K562 (cell line): ENCODE results near the gene PRDM15. TPM values are rescaled to one million over a fixed set of nuclear protein-coding genes. Genes with fewer than 3 reads are reported as not detected.

ENCODE experiments used
- ATAC-seq: fragments of 200-7000 bp; cut with Tn5 transposase; 3 replicates; pipeline ENCODE4 v1.9.1; 2020; ENCODE audit warnings: moderate library complexity
- BruUV-seq: library from RNA; stranded (reverse); fragments of 400-500 nt; replicated peaks from 2 replicates; lab custom pipeline; 2021; lab: Mats Ljungman, UMichigan
- CTCF ChIA-PET: fragments of 300-600 bp; formaldehyde crosslinking; extraction: SDS; loops from one replicate; lab custom pipeline; 2021; ENCODE audit warnings: low intra/inter-chr PET ratio; lab: Yijun Ruan, JAX
- POLR2A ChIA-PET: fragments of 300-600, 350-650 bp; sonication (Branson Sonifier 250); formaldehyde crosslinking; extraction: SDS; loops from one replicate; lab custom pipeline; 2021; ENCODE audit warnings: antibody characterized with exemption, inconsistent platforms; lab: Yijun Ruan, JAX
- DNase-seq, 4 experiments: peaks; one replicate each; pipeline versions ENCODE4 v3.0.0 to v3.0.0-alpha.2; 2011 to 2018; ENCODE audit warnings: low spot score in 3 of 4, mixed read lengths in 3 of 4; ENCODE audit errors: extremely low read depth in 1 of 4
- FAIRE-seq: peaks from 2 replicates; lab custom pipeline; 2011; peaks lifted over from hg19 to GRCh38; lab: Jason Lieb, UNC
- H2AFZ ChIP-seq: 2 replicates; pipeline ENCODE4 v1.6.0; 2011; ENCODE audit warnings: low read depth, low read length, control low read depth, inconsistent platforms
- H3K27ac ChIP-seq: fragments of 200-600 bp; 3 replicates; pipeline ENCODE4 v1.8.0; 2011; ENCODE audit warnings: low read depth, mild to moderate bottlenecking, control low read depth, inconsistent platforms, low read length, moderate library complexity, mixed read lengths; ENCODE audit errors: extremely low read depth
- H3K27me3 ChIP-seq, 2 experiments: fragments of 300-600 bp in 1 of 2; 2 replicates in 1 of 2; 3 replicates in 1 of 2; pipeline versions ENCODE4 v1.6.0 to v1.8.0; 2011; ENCODE audit warnings: inconsistent platforms in 2 of 2, low read length in 2 of 2, mild to moderate bottlenecking in 1 of 2, mixed read lengths in 1 of 2, moderate library complexity in 1 of 2; ENCODE audit not compliant: control insufficient read depth in 2 of 2, insufficient read depth in 2 of 2
- H3K36me3 ChIP-seq: fragments of 300-600 bp; 3 replicates; pipeline ENCODE4 v1.8.0; 2011; ENCODE audit warnings: mild to moderate bottlenecking, low read length, inconsistent platforms; ENCODE audit not compliant: control insufficient read depth, insufficient read depth
- H3K4me1 ChIP-seq, 2 experiments: fragments of 200-600 bp in 1 of 2; replicated peaks in 1 of 2; 2 replicates in 1 of 2; 3 replicates in 1 of 2; pipeline versions ENCODE4 v1.5.1 to v1.8.0; 2011; ENCODE audit warnings: inconsistent platforms in 2 of 2, low read length in 2 of 2, mild to moderate bottlenecking in 1 of 2, mixed read lengths in 1 of 2, moderate library complexity in 1 of 2; ENCODE audit not compliant: control insufficient read depth in 2 of 2, insufficient read depth in 2 of 2
- H3K4me2 ChIP-seq: 2 replicates; pipeline ENCODE4 v1.6.1; 2011; ENCODE audit warnings: low read length, control low read depth, inconsistent platforms, mixed read lengths; ENCODE audit not compliant: insufficient read depth
- H3K4me3 ChIP-seq: fragments of 200-600 bp; sonication (generic), shearing (Covaris generic); 2 replicates; pipeline ENCODE4 v1.5.1; 2016; ENCODE audit warnings: control low read depth, inconsistent platforms
- H3K79me2 ChIP-seq: fragments of 200-600 bp; 3 replicates; pipeline ENCODE4 v1.8.0; 2011; ENCODE audit warnings: low read length, inconsistent platforms; ENCODE audit not compliant: control insufficient read depth, insufficient read depth
- H3K9ac ChIP-seq, 2 experiments: 2 replicates each; pipeline versions ENCODE4 v1.6.0 to v1.6.1; 2011; ENCODE audit warnings: low read depth in 2 of 2, low read length in 2 of 2, control low read depth in 1 of 2, inconsistent platforms in 1 of 2, mild to moderate bottlenecking in 1 of 2, mixed read lengths in 1 of 2; ENCODE audit not compliant: insufficient read depth in 1 of 2
- H3K9me1 ChIP-seq: one replicate; pipeline ENCODE4 v1.6.0; 2011; ENCODE audit warnings: inconsistent platforms, mild to moderate bottlenecking, low read length, moderate library complexity; ENCODE audit not compliant: control insufficient read depth, insufficient read depth
- H3K9me3 ChIP-seq: replicated peaks from 2 replicates; pipeline ENCODE4 v1.5.1; 2011; ENCODE audit warnings: low read depth, low read length, inconsistent platforms; ENCODE audit not compliant: control insufficient read depth, insufficient read depth
- H4K20me1 ChIP-seq: replicated peaks from 2 replicates; pipeline ENCODE4 v1.6.1; 2011; ENCODE audit warnings: low read length, inconsistent platforms, mixed read lengths; ENCODE audit not compliant: control insufficient read depth, insufficient read depth
- ARID2 ChIP-seq: fragments of 450-650 bp; IDR thresholded peaks from 2 replicates; pipeline ENCODE4 v1.6.1; 2017; ENCODE audit warnings: antibody characterized with exemption, mild to moderate bottlenecking
- BCL6 ChIP-seq: fragments of 250-450 bp; sonication (Bioruptor Pico); IDR thresholded peaks from 2 replicates; pipeline ENCODE4 v1.4.0; 2020
- C11orf30 ChIP-seq: fragments of 450-650 bp; IDR thresholded peaks from 2 replicates; pipeline ENCODE4 v1.6.1; 2016; ENCODE audit warnings: low read depth, mild to moderate bottlenecking
- CTBP1 ChIP-seq: fragments of 450-650 bp; IDR thresholded peaks from 2 replicates; pipeline ENCODE4 v1.6.1; 2016; ENCODE audit warnings: borderline replicate concordance
- IRF1 ChIP-seq: sonication (generic); formaldehyde crosslinking; IDR thresholded peaks from 2 replicates; pipeline ENCODE4 v1.8.0; 2022; ENCODE audit warnings: missing genetic modification reagents, mild to moderate bottlenecking, borderline replicate concordance
- TCFL5 ChIP-seq: fragments of 250-450 bp; sonication (Bioruptor Pico); conservative IDR thresholded peaks from 2 replicates; pipeline ENCODE4 v1.6.1; 2021; ENCODE audit warnings: mild to moderate bottlenecking, moderate library complexity, matching md5 sums
- ZBTB49 ChIP-seq: sonication (generic); formaldehyde crosslinking; IDR thresholded peaks from 2 replicates; pipeline ENCODE4 v1.8.0; 2022; ENCODE audit warnings: missing genetic modification reagents, mild to moderate bottlenecking, borderline replicate concordance
- ZFX ChIP-seq: sonication (generic); formaldehyde crosslinking; IDR thresholded peaks from 2 replicates; pipeline ENCODE4 v1.8.0; 2022; ENCODE audit warnings: mild to moderate bottlenecking, missing genetic modification reagents, moderate library complexity
- ZNF232 ChIP-seq: sonication (generic); formaldehyde crosslinking; IDR thresholded peaks from 2 replicates; pipeline ENCODE4 v1.8.0; 2022; ENCODE audit warnings: mild to moderate bottlenecking, missing genetic modification reagents
- ZNF780A ChIP-seq: fragments of 250-450 bp; sonication (Bioruptor Pico); IDR thresholded peaks from 2 replicates; pipeline ENCODE4 v1.5.0; 2021; ENCODE audit warnings: mild to moderate bottlenecking
- WGBS: fragments of 100-300 bp; shearing (Covaris generic); methylation state at CpG from one replicate; pipeline ENCODE4 v1.1.6; 2016; ENCODE audit warnings: low coverage, mixed read lengths; ENCODE audit not compliant: insufficient coverage; ENCODE audit errors: missing lambda C conversion rate; 5-methylcytosine and 5-hydroxymethylcytosine counted together
- in situ Hi-C: fragments of 300-500 bp; cut with MboI; formaldehyde crosslinking; loops from 4 replicates; pipeline ENCODE4 v1.15.0; 2018; ENCODE audit warnings: inconsistent platforms, mixed read lengths
- intact Hi-C: fragments of 100-400 bp; cut with micrococcal nuclease; formaldehyde crosslinking; loops from 2 replicates; pipeline ENCODE4 v1.14.2; 2022
- polyA plus RNA-seq, 8 experiments: library from polyadenylated mRNA; depleted of rRNA in 4 of 8; stranded (reverse) in 5 of 8; unstranded in 3 of 8; fragments of >200 nt; fragmentation: Nextera tagmentation in 2 of 8; fragmentation: Illumina TruSeq in 1 of 8; extraction: Ambion mirVana in 2 of 8; extraction: Trizol in 1 of 8; gene quantifications; 2 replicates each; pipeline versions ENCODE4 v1.2.1 to v1.2.3, GENCODE V29; 2011 to 2014; ENCODE audit warnings: inconsistent platforms in 1 of 8, missing spikeins in 1 of 8
- total RNA-seq, 7 experiments: library from RNA; depleted of rRNA in 6 of 7; stranded (reverse); fragments of >200 nt in 6 of 7; fragmentation: Illumina TruSeq in 2 of 7; extraction: Trizol in 2 of 7; gene quantifications; 2 replicates each; pipeline versions ENCODE4 v1.2.1 to v1.2.3, GENCODE V29; 2011 to 2021; ENCODE audit warnings: low replicate concordance in 1 of 7

Gene PRDM15
- total and polyA plus RNA-seq, 9 of the 15 experiments (the other 6 are each of a cell fraction or from before 2014, with no cell fraction given), result 0.93 to 9.2 (median 6.2) TPM

GRCh38 chr21:41753006-41753898 is 125.9 kb downstream of the PRDM15 start:
- Histone ChIP-seq H3K9me1 (peaks cover 3% of the 10 kb centered on the region), H3K9ac (no peak overlapping the region), H3K79me2 (no peaks in the 10 kb centered on the region), H3K27ac (no peak overlapping the region), H2AFZ (no peak overlapping the region), H3K9me3 (no peaks in the 10 kb centered on the region), H3K4me1 (no peaks in the 10 kb centered on the region; a peak in 1 of 5 replicates), H3K27me3 (peaks cover 75 to 82% of the 10 kb centered on the region in 2 experiments), H3K36me3 (no peaks in the 10 kb centered on the region), H4K20me1 (peaks cover 14% of the 10 kb centered on the region; the same call in 1 of the 2 replicates), H3K4me2 (no peak overlapping the region), H3K4me3 (no peak overlapping the region)
- FAIRE-seq, result no peak
- in situ Hi-C loops, result no loop called here
- intact Hi-C loops, result no loop called here
- WGBS, result 1% methylated on average over 16 of the region's 16 CpGs
- TF ChIP-seq CTBP1 (no peak), ARID2 (no peak), C11orf30 (no peak), ZBTB49 (CRISPR knock-in tag) (no peak), TCFL5 (CRISPR knock-in tag) (no peak), ZFX (CRISPR knock-in tag) (no peak), IRF1 (CRISPR knock-in tag) (no peak), ZNF232 (CRISPR knock-in tag) (no peak), BCL6 (CRISPR knock-in tag) (no peak), ZNF780A (CRISPR knock-in tag) (no peak)
- ChIA-PET POLR2A (interaction anchor here (0.6 to 2.0 kb wide), 3 partner anchors 10 to 30 kb away, joined by 3 to 7 read pairs (median 4); no protein-coding TSS in a partner anchor), CTCF (no interaction called here)
- no peak for ATAC-seq
- DNase-seq, result no peak
- no TSS peak for BruUV-seq
